ENCODE results near the gene CREB1.

Gene CREB1

GRCh38 chr2:207498427-207498826 lies 31.3 kb upstream of the CREB1 start:
- Mint-ChIP-seq H3K4me3 (no peak overlapping the region), H3K4me1 (peaks cover 1% of the 10 kb centered on the region), H3K9me3 (no peaks in the 10 kb centered on the region), H3K27ac (no peak overlapping the region), H3K36me3 (ENCODE audit: low read depth) (no peaks in the 10 kb centered on the region), H3K27me3 (ENCODE audit: low read depth) (no peaks in the 10 kb centered on the region)
- TF ChIP-seq CTCF (IDR thresholded peaks at IDR 0.05; ENCODE audit: unreplicated experiment in 3 of 3), result no peak

GRCh38 chr2:207499114-207499513 lies 30.6 kb upstream of the CREB1 start:
- Mint-ChIP-seq H3K9me3 (no peaks in the 10 kb centered on the region), H3K27me3 (ENCODE audit: low read depth) (no peaks in the 10 kb centered on the region), H3K4me1 (peaks cover 8% of the 10 kb centered on the region), H3K4me3 (no peak overlapping the region), H3K36me3 (ENCODE audit: low read depth) (no peaks in the 10 kb centered on the region), H3K27ac (no peak overlapping the region)
- no peak for TF ChIP-seq CTCF (IDR thresholded peaks at IDR 0.05; ENCODE audit: unreplicated experiment in 3 of 3)

DNA sequence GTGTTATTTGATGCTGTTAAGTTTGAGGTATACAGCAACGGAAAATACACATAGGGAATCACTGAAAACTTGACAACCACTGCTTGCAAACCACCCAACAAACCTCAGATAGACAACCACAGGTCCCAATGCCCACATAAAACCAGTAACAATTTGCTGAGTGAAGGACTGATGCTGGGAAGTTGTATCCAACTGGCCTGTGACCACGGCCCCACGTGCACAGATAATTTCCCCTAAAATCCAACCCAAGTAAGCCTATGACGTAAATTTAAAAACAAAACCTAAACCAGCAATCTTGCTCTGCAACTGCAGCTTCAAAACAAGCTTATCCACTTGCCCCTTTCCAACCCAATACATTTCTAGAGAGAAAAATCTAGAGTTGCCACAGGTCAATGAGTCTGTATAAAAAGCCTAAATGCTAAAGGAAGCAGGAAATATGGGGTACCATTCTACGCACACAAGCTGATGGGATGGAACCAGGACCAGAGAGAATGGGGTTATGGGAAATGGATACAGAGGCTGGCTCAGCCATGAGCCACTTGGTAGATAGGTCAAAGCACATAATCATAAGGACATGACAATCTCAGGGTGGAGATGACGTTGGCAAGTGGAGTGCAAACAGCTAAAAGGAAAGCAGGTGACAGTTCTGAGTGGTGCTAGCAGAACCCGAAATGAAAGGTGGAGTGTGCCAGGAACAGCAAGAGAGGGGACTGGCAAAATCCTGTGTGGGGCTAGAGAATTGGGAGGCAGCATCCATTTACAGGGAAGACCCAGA lies 27.8 kb upstream of the CREB1 start:
- Mint-ChIP-seq H3K4me3 (no peak overlapping the region), H3K36me3 (ENCODE audit: low read depth) (no peaks in the 10 kb centered on the region), H3K4me1 (peaks cover 31% of the 10 kb centered on the region), H3K27ac (no peak overlapping the region), H3K27me3 (ENCODE audit: low read depth) (peaks cover 5% of the 10 kb centered on the region), H3K9me3 (no peaks in the 10 kb centered on the region)
- TF ChIP-seq CTCF (IDR thresholded peaks at IDR 0.05; ENCODE audit: unreplicated experiment in 3 of 3), result no peak

DNA sequence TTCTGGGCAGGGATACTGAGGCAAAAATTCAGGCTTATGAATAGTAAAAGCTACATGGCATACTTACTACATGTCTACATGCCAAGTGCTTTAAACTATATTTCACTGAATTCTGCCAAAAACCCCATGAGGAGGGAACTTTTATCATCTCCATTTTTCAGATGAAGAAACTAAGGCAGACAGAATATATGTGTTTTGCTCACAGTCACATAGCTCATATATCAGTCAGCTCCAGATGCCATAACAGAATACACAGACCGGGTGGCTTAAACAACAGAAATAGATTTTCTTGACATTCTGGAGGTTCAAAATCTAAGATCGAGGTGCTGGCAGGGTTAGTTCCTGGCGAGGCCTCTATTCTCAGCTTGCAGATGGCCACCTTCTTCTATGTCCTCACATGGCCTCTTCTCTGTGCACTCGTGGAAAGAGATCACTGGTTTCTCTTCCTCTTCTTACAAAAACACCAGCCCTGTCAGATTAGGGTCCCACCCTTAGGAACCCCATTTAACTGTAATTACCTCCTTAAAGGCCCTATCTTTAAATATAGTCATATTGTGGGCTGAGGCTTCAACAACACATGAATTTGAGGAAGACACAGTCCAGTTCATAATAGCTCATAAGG lies 27.1 kb upstream of the CREB1 start:
- H3K4me3 Mint-ChIP-seq, result no peak overlapping the region
- H3K9me3 Mint-ChIP-seq, result no peaks in the 10 kb centered on the region
- H3K36me3 Mint-ChIP-seq (ENCODE audit: low read depth), result no peaks in the 10 kb centered on the region
- H3K27me3 Mint-ChIP-seq (ENCODE audit: low read depth), result peaks cover 5% of the 10 kb centered on the region
- no peak overlapping the region for H3K27ac Mint-ChIP-seq
- TF ChIP-seq CTCF (IDR thresholded peaks at IDR 0.05; ENCODE audit: unreplicated experiment in 3 of 3), result no peak
- H3K4me1 Mint-ChIP-seq, result peaks cover 31% of the 10 kb centered on the region

DNA sequence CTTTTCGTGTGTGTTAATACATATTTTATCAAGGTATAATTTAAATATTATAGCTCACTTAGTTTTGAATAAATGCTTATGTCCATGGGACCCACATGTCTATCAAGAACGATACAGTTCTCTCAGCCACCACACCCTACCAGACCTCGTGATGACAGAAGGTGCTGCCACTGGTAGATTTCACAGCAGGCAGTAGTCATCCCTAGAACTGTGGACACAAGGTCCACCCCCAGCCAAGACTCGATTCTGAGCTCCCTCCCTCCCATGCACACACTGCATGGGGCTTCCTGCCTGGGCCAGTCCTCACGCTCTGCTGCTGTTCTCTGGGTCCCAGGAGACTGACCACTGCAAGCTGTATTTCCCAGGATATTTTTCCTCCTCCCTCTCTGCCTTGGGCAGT lies 26.5 kb upstream of the CREB1 start:
- Mint-ChIP-seq H3K4me1 (peaks cover 31% of the 10 kb centered on the region), H3K27me3 (ENCODE audit: low read depth) (peaks cover 5% of the 10 kb centered on the region), H3K27ac (no peak overlapping the region), H3K4me3 (no peak overlapping the region), H3K36me3 (ENCODE audit: low read depth) (no peaks in the 10 kb centered on the region), H3K9me3 (no peaks in the 10 kb centered on the region)
- no peak for TF ChIP-seq CTCF (IDR thresholded peaks at IDR 0.05; ENCODE audit: unreplicated experiment in 3 of 3)
